HCT116 (cell line): ENCODE measurements around the gene NR2F2.

Experiments used
- CEBPB ChIP-seq: IDR thresholded peaks from 2 replicates; pipeline ENCODE4 v1.6.1; 2012; ENCODE audit warnings: low read depth
- CTCF ChIP-seq, 3 experiments: fragments of 200-600 bp in 1 of 3; sonication (generic) in 1 of 3; IDR thresholded peaks in 2 of 3; conservative IDR thresholded peaks in 1 of 3; 2 replicates each; pipeline ENCODE4 v1.5.1; 2012 to 2017; ENCODE audit warnings: low read depth in 2 of 3, low read length in 2 of 3, antibody characterized with exemption in 1 of 3, borderline replicate concordance in 1 of 3, control low read depth in 1 of 3, mild to moderate bottlenecking in 1 of 3, mixed read lengths in 1 of 3, mixed run types in 1 of 3, moderate library complexity in 1 of 3; ENCODE audit not compliant: insufficient read depth in 1 of 3
- EGR1 ChIP-seq: IDR thresholded peaks from 2 replicates; pipeline ENCODE4 v1.6.1; 2012; ENCODE audit warnings: low read depth
- EZH2 ChIP-seq: fragments of 200-600 bp; sonication (generic); IDR thresholded peaks from 2 replicates; pipeline ENCODE4 v1.6.1; 2017; ENCODE audit warnings: antibody characterized with exemption, mixed run types
- FOSL1 ChIP-seq: IDR thresholded peaks from 2 replicates; pipeline ENCODE4 v1.6.1; 2012; ENCODE audit warnings: low read depth
- JUND ChIP-seq: IDR thresholded peaks from 2 replicates; pipeline ENCODE4 v1.6.1; 2012
- POLR2A ChIP-seq: IDR thresholded peaks from 2 replicates; pipeline ENCODE4 v1.7.0; 2011; ENCODE audit warnings: borderline replicate concordance; ENCODE audit not compliant: insufficient read depth, insufficient read length; ENCODE audit errors: extremely low read depth
- POLR2AphosphoS5 ChIP-seq: IDR thresholded peaks from 2 replicates; pipeline ENCODE4 v1.6.1; 2011; ENCODE audit warnings: mild to moderate bottlenecking, low read depth, low read length, moderate library complexity
- SIN3A ChIP-seq: IDR thresholded peaks from 2 replicates; pipeline ENCODE4 v1.6.1; 2012; ENCODE audit warnings: low read depth
- SP1 ChIP-seq: IDR thresholded peaks from 2 replicates; pipeline ENCODE4 v1.6.1; 2012; ENCODE audit warnings: low read depth
- ZNF274 ChIP-seq: fragments of 200-500 bp; sonication (Bioruptor generic); IDR thresholded peaks from 2 replicates; pipeline ENCODE4 v1.6.1; 2014; ENCODE audit warnings: mild to moderate bottlenecking, low read depth, low read length, inconsistent platforms
- TF ChIP-seq, protein P1 (sequence below): IDR thresholded peaks from 2 replicates; pipeline ENCODE4 v1.6.1; 2011; ENCODE audit warnings: mild to moderate bottlenecking, low read length, moderate library complexity; ENCODE audit not compliant: insufficient replicate concordance; ENCODE audit errors: extremely low read depth
- TF ChIP-seq, protein P2 (sequence below): IDR thresholded peaks from 2 replicates; pipeline ENCODE4 v1.6.1; 2012; ENCODE audit warnings: low read depth

DNA sequence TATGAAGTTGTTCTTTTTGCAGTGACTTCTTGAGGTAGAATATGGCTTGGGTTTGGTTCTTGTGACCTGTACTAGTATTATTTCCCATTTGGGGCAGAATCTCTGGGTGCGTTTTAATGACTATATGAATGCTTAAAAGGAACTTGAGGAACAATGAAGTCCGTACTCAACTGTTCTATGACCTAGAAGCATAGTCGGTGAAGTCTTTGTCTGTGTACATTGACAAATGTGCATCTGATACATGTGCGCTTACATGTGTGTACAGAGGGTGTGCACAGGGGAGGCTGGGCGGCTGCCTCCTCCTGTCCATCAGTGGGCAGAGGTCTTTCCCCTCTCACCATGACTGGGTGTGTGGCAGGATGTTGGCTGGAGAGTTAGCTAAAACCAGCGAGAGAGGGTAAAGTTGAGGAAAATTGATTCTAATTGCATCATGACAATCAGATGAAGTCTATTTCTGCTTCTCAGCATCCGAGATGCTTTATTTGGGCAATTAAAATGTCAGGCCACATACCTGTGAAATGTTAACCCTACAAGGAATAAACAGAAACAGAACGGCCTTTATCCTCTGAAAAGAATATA, 1.0 kb upstream of the NR2F2 start:
- TF ChIP-seq JUND (no peak), CTCF (IDR thresholded peaks at IDR 0.05 in 2 of 3, conservative IDR thresholded peaks at IDR 0.05 in 1 of 3; ENCODE audit: borderline replicate concordance in 1 of 3, insufficient read depth in 1 of 3, low read depth in 2 of 3, low read length in 2 of 3) (no peak), EZH2 (no peak), CEBPB (no peak), POLR2A (no peak), ZNF274 (no peak), POLR2AphosphoS5 (no peak), FOSL1 (no peak), SIN3A (no peak), EGR1 (no peak), SP1 (no peak)
- TF ChIP-seq, protein P1, sequence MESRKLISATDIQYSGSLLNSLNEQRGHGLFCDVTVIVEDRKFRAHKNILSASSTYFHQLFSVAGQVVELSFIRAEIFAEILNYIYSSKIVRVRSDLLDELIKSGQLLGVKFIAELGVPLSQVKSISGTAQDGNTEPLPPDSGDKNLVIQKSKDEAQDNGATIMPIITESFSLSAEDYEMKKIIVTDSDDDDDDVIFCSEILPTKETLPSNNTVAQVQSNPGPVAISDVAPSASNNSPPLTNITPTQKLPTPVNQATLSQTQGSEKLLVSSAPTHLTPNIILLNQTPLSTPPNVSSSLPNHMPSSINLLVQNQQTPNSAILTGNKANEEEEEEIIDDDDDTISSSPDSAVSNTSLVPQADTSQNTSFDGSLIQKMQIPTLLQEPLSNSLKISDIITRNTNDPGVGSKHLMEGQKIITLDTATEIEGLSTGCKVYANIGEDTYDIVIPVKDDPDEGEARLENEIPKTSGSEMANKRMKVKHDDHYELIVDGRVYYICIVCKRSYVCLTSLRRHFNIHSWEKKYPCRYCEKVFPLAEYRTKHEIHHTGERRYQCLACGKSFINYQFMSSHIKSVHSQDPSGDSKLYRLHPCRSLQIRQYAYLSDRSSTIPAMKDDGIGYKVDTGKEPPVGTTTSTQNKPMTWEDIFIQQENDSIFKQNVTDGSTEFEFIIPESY, result no peak
- TF ChIP-seq, protein P2, sequence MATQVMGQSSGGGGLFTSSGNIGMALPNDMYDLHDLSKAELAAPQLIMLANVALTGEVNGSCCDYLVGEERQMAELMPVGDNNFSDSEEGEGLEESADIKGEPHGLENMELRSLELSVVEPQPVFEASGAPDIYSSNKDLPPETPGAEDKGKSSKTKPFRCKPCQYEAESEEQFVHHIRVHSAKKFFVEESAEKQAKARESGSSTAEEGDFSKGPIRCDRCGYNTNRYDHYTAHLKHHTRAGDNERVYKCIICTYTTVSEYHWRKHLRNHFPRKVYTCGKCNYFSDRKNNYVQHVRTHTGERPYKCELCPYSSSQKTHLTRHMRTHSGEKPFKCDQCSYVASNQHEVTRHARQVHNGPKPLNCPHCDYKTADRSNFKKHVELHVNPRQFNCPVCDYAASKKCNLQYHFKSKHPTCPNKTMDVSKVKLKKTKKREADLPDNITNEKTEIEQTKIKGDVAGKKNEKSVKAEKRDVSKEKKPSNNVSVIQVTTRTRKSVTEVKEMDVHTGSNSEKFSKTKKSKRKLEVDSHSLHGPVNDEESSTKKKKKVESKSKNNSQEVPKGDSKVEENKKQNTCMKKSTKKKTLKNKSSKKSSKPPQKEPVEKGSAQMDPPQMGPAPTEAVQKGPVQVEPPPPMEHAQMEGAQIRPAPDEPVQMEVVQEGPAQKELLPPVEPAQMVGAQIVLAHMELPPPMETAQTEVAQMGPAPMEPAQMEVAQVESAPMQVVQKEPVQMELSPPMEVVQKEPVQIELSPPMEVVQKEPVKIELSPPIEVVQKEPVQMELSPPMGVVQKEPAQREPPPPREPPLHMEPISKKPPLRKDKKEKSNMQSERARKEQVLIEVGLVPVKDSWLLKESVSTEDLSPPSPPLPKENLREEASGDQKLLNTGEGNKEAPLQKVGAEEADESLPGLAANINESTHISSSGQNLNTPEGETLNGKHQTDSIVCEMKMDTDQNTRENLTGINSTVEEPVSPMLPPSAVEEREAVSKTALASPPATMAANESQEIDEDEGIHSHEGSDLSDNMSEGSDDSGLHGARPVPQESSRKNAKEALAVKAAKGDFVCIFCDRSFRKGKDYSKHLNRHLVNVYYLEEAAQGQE, result no peak
